ENCODE results near the gene HS2ST1. TPM values are rescaled to one million over a fixed set of nuclear protein-coding genes. Genes with fewer than 3 reads are reported as not detected.

The HS2ST1 gene
- total and polyA plus RNA-seq, 2 experiments from 2014 or later, result 6.7 to 17.1 TPM

DNA sequence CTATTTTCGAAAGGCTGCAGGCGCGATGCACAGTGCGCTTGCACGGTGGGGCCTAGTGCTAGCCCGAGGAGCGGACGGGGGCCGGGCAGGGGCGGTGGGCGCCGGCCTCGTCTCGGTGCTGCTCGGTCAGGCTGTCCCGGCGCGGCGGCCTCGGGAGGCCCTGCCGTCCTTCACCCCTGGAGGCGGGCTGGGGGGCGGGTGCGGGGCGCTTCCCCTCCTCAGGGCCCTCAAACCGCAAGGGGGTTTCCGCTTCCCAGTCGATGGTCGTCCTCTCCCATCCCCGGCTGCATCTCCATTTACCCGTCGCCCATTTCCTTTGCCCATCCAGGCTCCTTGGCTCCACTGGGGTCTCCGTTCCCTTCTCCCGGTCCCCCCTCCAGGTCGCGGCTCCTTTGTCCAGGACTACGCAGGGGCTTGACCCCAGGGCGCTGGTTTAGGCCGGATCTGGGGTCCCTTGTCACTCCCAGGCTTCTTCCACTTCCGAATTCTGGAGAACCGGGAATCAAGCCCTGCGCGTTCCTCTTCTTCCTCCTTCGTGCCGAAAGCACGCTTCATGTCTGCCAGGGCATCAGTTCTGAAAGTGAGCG lies 217.9 kb downstream of the HS2ST1 start (continued):
- TF ChIP-seq ZNF462 (CRISPR knock-in tag; IDR thresholded peaks at IDR 0.05) (no peak), POLR2AphosphoS5 (IDR thresholded peaks at IDR 0.05; ENCODE audit: low read depth) (no peak), JUNB (IDR thresholded peaks at IDR 0.05; ENCODE audit: unreplicated experiment) (no peak), EZH2 (IDR thresholded peaks at IDR 0.05; ENCODE audit: low read depth, unreplicated experiment) (no peak)

DNA sequence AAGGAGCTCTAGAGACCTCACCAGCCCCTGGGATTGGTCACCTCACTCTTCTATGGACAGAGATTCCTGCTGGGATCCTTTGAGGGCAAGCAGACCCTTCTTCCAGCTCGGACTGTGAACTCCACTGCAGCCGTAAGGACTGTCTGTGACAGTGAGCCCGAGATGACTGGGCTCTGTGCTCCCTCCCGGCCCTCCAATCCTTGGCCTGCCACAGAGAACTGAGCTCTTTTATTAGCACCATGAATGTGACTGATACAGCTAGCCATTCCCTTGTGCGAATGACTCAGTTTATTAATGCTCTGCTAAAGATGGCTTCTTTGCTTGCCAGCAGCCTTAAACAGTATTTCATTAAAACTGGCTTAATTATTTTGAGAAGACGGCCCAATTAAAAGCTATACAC lies 219.6 kb downstream of the HS2ST1 start:
- DNase-seq (ENCODE audit: low spot score), result no peak
- peaks cover 19% of the 10 kb centered on the region for H3K27me3 ChIP-seq (ENCODE audit: insufficient read depth)

More for the DNA sequence above, 219.6 kb downstream of the HS2ST1 start:
- TF ChIP-seq ZNF114 (CRISPR knock-in tag; IDR thresholded peaks at IDR 0.05), result no peak
- no peak for TF ChIP-seq CTCF (conservative IDR thresholded peaks at IDR 0.05; ENCODE audit: low read depth in 2 of 2)
- TF ChIP-seq JUNB (IDR thresholded peaks at IDR 0.05; ENCODE audit: unreplicated experiment), result no peak
- TF ChIP-seq ZNF331 (CRISPR knock-in tag; IDR thresholded peaks at IDR 0.05; ENCODE audit: low read depth), result no peak
- no peak for TF ChIP-seq EZH2phosphoT487 (IDR thresholded peaks at IDR 0.05; ENCODE audit: unreplicated experiment)
- TF ChIP-seq ETS1 (IDR thresholded peaks at IDR 0.05), result no peak
- no peak for TF ChIP-seq REST (IDR thresholded peaks at IDR 0.05; ENCODE audit: unreplicated experiment)
- Histone ChIP-seq H3K9me2 (ENCODE audit: insufficient read depth) (no peaks in the 10 kb centered on the region), H3K79me2 (replicated peaks; ENCODE audit: insufficient read depth) (no peaks in the 10 kb centered on the region), H2AFZ (no peak overlapping the region), H3K4me2 (no peak overlapping the region), H3K36me3 (ENCODE audit: insufficient read depth) (no peaks in the 10 kb centered on the region), H3K4me1 (ENCODE audit: insufficient read depth) (peaks cover 17% of the 10 kb centered on the region), H3K4me3 (no peak overlapping the region), H3K27ac (ENCODE audit: low read depth) (no peak overlapping the region), H4K20me1 (replicated peaks; ENCODE audit: insufficient read depth) (no peaks in the 10 kb centered on the region), H3F3A (replicated peaks; ENCODE audit: low read depth) (no peaks in the 10 kb centered on the region)
- ATAC-seq, result no peak
- peaks cover 9% of the 10 kb centered on the region; the same call in 2 of the 3 replicates for H3K4me1 Mint-ChIP-seq
- H3K4me3 Mint-ChIP-seq, result no peak overlapping the region
- H3K27me3 Mint-ChIP-seq (ENCODE audit: insufficient read depth, low read depth, poor library complexity), result peaks cover 12% of the 10 kb centered on the region
- H3K27ac Mint-ChIP-seq, result no peak overlapping the region
- no peaks in the 10 kb centered on the region for H3K9me3 Mint-ChIP-seq
- no peaks in the 10 kb centered on the region for H3K36me3 Mint-ChIP-seq (ENCODE audit: low read depth)
